GM21786 (cell line): Measurements from ENCODE around the gene IZUMO1.
A peak's percentile ranks its signal among the peaks of the same experiment; 100 is the strongest.
"Not testable (repeated sequence)": the region's sequence is repeated elsewhere in the genome, so short reads cannot be mapped to it uniquely, and the experiment has no call there.

ENCODE experiments used
- ATAC-seq: cut with Tn5 transposase; IDR thresholded peaks from one replicate; pipeline ENCODE4 v1.9.1; 2021; ENCODE audit not compliant: unreplicated experiment

The IZUMO1 gene

DNA sequence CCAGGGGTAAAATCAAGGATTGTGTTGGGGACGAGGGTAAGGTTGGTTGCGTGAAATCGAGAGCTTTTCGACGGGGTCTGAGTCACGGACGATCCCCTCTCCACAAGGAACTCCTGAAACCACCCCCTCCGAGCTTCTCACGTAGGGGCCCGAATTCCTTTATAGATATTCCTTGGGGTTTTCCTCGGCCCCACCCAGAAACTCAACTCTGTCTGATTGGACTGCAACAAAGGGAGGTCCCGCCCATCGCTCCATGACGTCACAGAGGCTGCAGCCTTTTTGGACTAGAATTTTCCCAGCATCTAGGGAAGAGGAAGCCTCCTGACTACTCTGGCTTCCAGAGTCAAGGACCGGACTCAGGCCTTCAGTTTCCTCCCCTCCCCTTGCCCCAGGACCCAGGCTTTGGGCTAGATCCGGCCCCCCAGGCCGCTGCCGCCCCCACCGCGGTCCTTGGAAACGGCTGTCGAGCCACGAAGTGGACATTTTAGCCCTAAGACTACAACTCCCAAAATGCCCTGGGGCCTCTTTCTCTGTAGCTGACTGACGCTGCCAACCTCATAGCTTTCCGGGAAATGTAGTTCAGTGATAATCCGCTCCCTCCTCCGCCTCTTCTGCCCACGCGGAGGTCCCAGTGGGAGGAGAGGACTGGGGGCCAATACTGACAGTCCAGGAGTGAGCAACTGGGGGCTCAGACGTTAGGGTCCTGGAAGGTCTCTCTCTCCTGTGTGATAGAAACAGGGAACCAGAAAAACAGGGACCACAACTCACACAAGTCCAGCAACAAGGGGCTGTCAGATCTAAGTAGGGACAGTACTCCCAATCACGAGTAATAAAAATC is at the start of gene IZUMO1:
TSS of gene IZUMO1 (minus strand) at position 172 of the 838 bp plus-strand sequence. CDS start 1,050 bp downstream, outside the sequence.
- ATAC-seq: no peak

DNA sequence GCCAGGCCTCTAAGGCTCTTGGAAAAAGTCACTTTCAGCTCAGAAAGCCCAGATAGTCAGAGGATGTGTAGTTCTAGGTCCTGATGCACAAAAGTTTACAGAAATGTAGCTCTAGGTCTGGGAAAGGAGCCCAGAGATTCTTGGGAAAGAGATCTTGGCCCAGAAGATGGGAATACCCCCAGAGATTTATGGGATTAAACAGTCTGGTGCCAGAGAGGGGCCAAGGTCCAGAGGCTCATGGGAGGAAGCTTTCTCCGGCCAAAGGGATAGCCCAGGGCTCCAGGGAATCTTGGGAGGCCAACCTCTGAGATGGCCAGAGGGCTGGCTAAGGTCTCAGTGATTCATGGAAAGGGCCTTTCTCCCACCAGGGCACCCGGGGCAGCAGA is 49.0 kb upstream of the IZUMO1 start:
- no peak for ATAC-seq

DNA sequence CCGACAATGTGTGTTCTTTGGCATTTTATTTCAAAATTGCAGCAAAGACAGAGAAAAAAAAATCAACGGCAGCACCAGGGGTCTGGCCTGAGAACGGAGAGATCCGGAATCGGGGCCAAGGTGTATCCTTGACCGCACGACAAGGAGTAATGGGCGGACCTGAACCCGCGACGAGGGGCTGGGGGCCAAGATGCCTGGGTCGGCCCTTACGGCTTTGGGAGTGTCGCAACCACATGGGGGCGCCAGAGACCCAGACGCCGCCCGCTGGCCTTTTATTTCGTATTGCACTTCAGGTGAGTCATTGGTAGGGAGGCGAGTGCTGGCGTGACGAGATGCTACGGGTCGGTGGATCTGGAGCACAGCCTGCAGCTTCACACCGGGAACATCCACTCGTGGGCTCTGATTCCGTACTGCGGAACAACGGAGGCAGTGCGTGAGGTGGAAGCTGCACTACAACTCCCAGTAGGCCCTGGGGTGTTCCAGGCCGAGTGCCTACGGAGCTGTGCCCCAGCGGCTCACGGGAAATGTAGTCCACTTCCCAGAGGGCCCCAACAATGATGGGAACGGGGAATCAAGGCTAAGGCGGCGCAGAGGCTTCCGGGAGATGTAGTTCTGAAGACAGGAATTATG is 48.5 kb upstream of the IZUMO1 start:
- ATAC-seq: peak; percentile 81

DNA sequence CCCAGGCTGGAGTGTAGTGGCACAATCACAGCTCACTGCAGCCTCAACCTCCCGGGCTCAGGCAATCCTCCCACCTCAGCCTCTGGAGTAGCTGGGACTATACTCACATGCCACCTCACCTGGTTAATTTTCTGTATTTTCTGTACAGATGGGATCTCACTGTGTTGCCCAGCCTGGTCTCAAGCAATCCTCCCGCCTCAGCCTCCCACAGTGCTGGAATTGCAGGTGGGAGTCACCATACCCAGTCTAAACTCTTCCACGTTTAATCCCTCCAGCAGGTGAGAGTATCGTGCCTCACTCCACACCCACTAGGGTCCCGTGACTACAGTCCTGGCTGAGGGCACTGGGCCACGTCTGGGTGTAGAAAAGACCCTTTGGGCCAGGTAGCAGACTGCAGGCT is 47.6 kb upstream of the IZUMO1 start:
- no peak for ATAC-seq

DNA sequence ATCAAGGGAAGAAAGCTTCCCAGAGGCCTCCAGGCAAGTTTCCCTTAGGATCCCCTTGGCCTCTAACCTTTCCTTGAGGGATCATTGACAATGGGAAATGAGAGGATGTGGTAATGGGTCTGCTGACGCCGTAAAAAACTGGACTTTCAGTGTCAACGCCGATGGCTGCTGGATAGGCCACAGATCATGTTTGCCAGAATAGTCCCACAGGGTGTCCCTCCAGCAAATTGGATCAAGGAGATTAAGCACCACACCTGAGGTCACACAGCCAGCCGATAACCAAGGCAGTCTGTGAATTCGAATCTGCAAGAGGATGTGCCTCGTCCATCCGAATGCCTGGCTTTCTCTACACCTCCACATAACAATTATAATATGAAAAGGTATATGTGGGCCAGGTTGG is 46.6 kb upstream of the IZUMO1 start:
- no peak for ATAC-seq

DNA sequence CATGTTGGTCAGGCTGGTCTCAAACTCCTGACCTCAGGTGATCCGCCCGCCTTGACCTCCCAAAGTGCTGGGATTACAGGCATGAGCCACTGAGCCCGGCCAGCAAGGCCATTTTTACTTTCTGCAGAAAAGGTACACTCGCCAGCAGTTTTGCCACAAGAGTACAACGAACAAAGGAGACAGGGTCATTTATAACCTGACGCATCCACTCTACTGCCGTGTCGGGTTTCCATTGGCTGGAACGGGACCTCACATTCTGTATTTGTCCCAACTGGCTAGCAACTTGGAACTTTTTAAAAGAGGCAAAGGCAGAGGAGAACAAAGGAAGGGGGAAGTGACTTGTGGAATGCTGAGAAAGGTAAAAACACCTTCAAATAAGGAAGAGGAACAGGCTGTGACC is 40.6 kb upstream of the IZUMO1 start:
- not testable (repeated sequence) for ATAC-seq

DNA sequence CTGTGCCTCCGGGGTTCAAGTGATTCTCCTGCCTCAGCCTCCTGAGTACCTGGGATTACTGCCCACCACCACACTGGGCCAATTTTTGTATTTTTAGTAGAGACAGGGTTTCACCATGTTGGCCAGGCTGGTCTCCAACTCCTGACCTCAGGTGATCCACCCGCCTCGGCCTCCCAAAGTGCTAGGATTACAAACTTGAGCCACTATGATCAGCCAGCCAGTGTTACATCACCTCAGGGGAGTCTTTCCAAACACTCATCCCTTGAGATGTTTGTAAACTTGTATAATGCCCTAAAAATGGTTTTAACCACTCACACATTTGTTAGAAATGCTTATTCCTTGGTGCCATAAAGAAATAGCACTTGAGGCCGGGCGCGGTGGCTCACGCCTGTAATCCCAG is 39.7 kb upstream of the IZUMO1 start:
- not testable (repeated sequence) for ATAC-seq

DNA sequence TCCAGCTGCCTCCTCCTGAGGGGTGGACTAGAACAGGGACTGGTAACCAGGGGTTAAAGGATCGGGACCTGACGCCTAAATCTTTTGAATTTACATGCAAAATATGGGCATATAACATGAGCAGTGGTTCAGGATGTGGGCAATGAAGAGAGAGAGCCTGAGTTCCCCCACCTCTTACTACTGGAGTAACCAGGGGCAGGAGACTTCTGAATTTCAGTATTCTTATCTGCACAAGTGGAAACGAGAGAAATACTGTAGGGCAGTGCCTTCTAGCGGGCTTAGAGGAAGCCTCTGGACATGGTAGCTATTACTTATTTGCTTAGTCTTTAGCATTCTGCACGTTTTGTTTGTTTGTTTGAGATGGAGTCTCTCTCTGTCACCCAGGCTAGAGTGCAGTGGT is 37.8 kb upstream of the IZUMO1 start:
- no peak for ATAC-seq

DNA sequence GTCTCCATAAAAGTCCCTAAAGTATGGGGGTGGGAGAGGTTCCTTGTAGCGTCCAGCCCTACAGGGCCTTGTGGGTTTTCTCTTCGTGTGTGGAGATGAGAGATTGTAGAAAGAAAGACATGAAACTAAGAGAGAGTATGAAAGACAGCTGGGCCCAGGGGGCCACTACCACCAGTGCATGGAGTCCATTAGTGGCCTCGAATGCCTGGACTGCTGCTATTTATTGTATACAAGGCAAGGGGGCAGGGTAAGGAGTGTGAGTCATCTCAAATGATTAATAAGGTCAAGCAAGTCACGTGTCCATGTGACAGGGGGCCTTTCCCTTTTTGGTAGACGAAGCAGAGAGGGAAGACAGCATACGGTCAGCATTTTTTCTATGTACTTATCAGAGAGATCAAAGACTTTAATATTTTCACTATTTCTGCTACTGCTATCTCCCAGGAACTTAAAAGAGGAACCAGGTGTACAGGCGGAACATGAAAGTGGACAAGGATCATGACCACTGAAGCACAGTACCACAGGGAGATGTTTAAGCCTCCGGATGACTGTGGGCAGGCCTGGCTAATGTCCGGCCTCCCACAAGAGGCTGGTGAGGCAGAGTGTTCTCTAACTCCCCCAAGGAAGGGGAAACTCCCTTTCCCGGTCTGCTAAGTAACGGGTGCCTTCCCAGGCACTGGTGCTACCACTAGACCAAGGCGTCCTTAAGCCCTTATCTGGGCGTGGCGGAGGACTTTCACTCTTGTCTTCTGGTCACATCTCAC is 34.1 kb upstream of the IZUMO1 start:
- no peak for ATAC-seq

DNA sequence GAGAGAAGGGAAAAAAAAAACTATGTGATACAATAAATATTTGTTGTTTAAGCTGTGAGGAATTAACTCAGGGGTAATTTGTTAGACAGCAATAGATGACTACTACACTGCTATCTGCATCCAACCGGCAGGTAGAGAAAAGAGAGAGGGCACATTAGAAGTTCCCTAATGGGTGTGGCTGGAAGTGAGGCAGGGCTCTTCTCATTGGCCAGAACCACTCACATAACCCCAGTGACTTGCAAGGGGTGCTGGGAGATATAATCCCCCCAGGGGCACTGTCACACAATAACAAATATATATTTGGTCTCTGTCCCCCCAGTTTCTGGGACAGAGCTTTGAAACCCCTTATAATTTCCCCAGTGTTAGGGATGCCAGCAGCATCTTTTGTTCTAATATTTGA is 32.9 kb upstream of the IZUMO1 start:
- no peak for ATAC-seq

DNA sequence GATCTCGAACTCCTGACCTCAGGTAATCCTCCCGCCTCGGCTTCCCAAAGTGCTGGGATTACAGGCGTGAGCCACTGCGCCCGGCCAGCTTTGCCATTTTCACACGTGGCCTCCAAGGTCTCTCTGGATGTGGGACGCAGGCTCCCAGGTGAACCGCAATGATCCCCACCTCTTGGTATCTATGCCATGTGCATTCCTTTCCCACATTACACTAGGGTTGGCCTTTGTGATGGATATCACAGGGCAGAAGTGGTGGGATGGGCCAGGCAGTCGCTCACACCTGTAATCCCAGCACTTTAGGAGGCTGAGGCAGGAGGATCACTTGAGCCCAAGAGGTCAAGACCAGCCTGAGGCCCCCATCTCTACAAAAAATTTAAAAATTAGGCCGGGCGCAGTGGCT is 31.0 kb upstream of the IZUMO1 start:
- no peak for ATAC-seq

DNA sequence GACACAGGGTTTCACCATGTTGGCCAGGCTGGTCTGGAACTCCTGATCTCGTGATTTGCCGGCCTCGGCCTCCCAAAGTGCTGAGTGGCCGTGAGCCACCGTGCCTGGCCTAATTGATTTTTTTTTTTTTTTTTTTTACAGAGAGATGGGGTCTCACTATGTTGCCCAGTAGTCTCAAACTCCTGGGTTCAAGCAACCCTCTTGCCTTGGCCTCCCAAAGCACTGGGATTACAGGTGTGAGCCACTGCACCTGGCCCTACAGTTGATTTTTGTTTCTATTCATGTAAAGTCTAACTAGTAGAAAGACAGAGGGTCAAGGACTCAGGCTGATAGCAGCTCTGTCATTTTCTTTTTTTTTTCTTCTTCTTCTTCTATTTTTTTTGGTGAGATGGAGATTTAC is 30.4 kb upstream of the IZUMO1 start:
- ATAC-seq: no peak

DNA sequence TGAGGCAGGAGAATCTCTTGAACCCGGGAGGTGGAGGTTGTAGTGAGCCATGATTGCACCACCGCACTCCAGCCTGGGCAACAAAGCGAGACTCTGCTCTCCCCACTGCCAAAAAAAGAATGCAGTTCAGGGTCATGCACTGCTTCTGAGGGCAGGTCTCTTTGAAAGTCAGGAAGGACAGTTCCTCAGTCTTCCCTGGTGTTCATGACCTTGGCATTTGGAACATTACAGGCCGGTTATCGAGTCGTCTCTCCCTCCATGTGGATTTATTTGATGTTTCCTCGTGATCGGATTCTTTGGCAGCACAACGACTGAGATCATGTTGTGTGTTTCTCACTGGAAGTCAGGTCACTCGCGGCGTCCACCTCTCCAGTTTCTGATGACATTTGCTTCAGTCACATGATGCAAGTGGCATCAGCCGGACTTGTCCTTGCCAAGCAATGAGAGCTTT is 25.8 kb upstream of the IZUMO1 start:
- ATAC-seq: no peak

DNA sequence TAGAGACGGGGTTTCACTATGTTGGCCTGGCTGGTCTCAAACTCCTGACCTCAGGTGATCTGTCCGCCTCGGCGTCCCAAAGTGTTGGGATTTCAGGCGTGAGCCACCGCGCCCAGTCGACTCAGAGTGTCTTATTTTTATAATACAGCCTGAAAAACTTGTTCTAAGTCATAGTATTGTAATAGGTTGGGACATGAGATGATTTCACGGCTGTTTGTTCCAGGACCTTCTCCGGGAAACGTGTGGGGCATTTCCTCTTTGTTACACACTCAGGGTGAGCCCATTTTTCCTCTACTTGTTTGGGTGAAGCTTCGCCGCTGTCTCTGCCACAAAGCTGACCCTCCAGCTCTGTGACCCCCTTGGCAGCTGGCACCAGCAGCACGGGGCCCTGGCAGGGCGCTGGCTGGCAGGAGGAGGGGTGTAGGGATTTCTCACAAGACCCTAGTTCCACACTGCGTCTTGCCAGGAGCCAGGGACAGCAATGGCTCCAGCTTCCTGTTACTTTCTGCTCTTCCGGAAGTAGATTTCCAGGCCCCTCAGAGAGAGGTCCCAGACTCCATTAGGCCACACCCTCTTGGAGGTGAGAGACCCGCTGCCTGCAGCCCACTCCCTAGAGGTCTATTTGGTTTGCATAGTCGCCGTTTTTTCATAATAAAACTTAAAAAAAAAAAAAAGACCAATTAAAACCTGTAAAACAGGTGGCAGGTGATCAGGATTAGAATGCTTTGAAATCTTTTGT is 24.2 kb upstream of the IZUMO1 start:
- ATAC-seq: no peak

DNA sequence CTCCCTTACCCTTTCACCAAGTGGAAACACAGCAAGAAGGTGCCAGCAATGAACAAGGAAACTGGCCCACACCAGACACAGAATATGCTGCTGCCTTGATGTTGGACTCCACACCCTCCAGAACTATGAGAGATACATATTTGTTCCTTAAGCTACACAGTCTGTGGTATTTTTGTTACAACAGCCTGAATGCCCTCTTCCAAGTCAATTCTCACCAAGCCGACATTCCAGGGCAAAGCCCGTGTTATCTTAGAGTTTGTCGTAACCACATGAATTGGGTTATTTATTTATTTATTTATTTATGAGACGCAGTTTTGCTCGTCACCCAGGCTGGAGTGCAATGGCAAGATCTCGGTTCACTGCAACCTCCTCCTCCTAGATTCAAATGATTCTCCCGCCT is 23.6 kb upstream of the IZUMO1 start:
- no peak for ATAC-seq

DNA sequence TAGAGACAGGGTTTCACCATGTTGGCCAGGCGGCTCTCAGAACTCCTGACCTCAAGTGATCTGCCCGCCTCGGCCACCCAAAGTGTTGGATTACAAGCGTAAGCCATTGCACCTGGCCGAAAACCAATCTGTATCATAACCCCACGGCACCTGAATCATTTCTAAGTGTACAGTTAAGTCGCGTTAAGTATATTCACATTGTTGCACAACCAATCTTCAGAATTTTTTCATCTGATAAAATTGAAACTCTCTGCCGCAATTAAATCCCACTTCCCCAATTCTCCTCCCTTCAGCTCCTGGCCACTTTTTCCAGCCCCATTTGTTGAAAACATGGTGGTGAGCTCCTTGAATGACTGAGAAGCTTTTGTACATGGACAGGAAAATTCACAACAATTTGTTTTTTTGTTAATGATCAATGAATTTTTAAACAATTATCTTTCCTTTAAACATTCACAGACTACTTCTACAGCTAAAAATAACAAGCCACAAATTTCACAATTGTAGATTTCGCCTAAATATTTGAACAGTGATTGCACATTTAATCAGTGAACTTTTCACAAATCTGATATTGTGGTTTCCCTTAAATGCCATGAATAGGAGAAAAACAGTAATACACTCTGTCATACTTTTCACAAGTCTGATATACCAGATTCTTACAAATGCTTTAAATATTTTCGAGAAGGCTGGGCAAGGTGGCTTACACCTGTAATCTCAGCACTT is 22.4 kb upstream of the IZUMO1 start:
- ATAC-seq: no peak

DNA sequence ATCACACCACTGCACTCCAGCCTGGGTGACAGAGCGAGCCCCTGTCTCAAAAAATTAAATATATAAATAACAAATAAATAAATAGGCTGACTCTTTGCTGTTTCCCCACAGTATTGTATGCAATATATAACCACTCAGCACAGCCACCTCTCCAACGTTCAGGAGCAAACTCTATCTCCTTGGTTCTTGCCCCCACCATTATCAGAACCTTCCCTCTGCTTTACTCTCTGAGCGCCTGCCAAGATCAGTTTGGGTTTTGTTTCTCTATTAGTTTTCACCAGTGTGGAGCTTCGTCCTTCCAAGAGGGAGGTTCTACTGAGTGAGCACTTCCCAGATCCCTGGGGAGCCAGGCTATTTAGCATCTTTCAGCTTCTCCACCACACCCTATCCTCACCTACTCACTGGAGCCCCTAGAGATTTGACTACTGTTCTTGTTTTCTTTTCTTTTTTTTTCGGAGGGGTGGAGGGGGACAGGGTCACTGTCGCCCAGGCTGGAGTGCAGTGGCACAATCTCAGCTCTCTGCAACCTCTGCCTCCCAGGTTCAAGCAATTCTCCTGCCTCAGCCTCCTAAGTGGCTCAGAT is 21.6 kb upstream of the IZUMO1 start:
- not testable (repeated sequence) for ATAC-seq

DNA sequence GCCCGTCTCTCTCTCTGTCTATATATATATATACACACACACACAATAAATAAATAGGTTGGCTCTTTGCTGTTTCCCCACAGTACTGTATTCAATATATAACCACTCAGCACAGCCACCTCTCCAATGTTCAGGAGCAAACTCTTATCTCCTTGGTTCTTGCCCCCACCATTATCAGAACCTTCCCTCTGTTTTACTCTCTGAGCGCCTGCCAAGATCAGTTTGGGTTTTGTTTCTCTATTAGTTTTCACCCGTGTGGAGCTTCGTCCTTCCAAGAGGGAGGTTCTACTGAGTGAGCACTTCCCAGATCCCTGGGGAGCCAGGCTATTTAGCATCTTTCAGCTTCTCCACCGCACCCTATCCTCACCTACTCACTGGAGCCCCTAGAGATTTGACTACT is 19.1 kb upstream of the IZUMO1 start:
- not testable (repeated sequence) for ATAC-seq

DNA sequence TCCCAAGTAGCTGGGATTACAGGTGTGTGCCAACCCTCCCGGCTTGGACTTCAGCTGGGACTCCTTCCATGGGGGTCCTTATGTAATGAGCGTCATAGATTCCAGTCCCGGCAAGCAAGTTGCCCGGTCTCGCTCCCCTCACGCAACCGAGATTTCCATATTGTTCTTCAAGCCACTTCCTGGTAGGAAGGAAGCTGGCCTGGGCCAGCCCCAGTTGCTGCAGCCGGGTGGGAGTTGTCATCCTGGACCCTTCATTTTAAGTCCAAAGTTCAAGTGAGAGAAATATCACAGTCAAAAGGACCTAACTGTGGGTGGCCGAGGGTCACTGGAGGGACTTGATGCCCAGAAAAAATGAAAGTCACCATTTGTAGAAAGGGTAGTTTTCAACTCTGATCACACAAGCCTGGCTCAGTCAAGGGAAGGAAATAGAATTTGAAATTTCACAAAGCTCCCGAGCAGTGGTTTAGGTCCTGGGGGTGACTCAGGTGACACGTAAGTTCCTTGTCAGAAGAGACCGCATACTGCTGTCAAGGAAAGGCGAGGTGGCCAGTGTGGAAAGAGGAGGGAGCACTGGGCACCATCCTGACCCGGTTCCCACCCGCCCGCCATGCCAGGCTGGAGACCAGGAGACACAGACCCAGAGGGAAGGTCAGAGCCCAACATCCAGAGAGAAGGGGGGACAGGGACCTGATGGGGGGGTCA is 13.9 kb upstream of the IZUMO1 start:
- ATAC-seq: no peak
